ENCODE data around the gene RCBTB2. TPM values are rescaled to one million over a fixed set of nuclear protein-coding genes. Genes with fewer than 3 reads are reported as not detected.
A peak's percentile ranks its signal among the peaks of the same experiment; 100 is the strongest.
"Not testable (repeated sequence)": the region's sequence is repeated elsewhere in the genome, so short reads cannot be mapped to it uniquely, and the experiment has no call there.

The RCBTB2 gene
- total and polyA plus RNA-seq, 7 donors, result 2.8 to 18.5 (median 8.2) TPM

DNA sequence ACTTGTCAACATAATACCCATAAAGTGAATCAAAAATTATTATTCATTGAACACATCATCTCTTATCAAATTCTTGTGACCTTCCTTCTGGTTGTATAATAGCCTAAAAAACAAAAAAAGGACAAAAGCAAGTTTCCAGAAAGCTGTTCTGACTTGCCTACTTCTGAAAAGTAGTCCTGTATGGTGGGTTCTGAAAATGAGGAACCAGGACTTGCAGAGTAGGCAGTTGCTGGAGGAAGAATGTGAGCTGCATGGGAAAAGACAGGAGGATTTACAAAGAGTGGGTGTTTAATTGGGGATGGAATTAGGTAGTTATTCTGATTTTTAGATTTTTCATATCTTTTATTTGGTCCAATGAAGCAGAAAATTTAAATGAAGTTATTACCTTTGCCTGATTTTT lies 56.7 kb downstream of the RCBTB2 start:
- no peaks in the 10 kb centered on the region for H3K4me1 ChIP-seq
- TF ChIP-seq, protein P1, sequence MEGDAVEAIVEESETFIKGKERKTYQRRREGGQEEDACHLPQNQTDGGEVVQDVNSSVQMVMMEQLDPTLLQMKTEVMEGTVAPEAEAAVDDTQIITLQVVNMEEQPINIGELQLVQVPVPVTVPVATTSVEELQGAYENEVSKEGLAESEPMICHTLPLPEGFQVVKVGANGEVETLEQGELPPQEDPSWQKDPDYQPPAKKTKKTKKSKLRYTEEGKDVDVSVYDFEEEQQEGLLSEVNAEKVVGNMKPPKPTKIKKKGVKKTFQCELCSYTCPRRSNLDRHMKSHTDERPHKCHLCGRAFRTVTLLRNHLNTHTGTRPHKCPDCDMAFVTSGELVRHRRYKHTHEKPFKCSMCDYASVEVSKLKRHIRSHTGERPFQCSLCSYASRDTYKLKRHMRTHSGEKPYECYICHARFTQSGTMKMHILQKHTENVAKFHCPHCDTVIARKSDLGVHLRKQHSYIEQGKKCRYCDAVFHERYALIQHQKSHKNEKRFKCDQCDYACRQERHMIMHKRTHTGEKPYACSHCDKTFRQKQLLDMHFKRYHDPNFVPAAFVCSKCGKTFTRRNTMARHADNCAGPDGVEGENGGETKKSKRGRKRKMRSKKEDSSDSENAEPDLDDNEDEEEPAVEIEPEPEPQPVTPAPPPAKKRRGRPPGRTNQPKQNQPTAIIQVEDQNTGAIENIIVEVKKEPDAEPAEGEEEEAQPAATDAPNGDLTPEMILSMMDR (IDR thresholded peaks at IDR 0.05), result no peak
- no peaks in the 10 kb centered on the region for H3K27me3 ChIP-seq (ENCODE audit: insufficient read depth in 3 of 3, low read length in 2 of 3)
- no peaks in the 10 kb centered on the region for H3K9me3 ChIP-seq
- H3K36me3 ChIP-seq (ENCODE audit: insufficient read depth in 1 of 2, low read depth in 1 of 2), result peaks cover 2 to 75% of the 10 kb centered on the region in 2 donors
- H3K27ac ChIP-seq, result no peak overlapping the region
- no peak for DNase-seq
- no peak for ATAC-seq
- no peak overlapping the region for H3K4me3 ChIP-seq
- intact Hi-C loops (cut with DNase I), result no loop called here

- ATAC-seq, result no peak
- intact Hi-C loops (cut with DNase I), result no loop called here
- H3K27ac ChIP-seq, result no peak overlapping the region
- no peak overlapping the region for H3K4me3 ChIP-seq
- TF ChIP-seq, protein P1 (IDR thresholded peaks at IDR 0.05), result no peak
- H3K4me1 ChIP-seq, result no peaks in the 10 kb centered on the region
- WGBS, 3 donors, result 96 to 100% (median 98%) methylated on average over 2 of the region's 2 CpGs
- peaks cover 2 to 67% of the 10 kb centered on the region in 2 donors for H3K36me3 ChIP-seq (ENCODE audit: insufficient read depth in 1 of 2, low read depth in 1 of 2)
- no peaks in the 10 kb centered on the region for H3K27me3 ChIP-seq (ENCODE audit: insufficient read depth in 3 of 3, low read length in 2 of 3)
- no peaks in the 10 kb centered on the region for H3K9me3 ChIP-seq
- DNase-seq, result no peak
These were observed 57.6 kb downstream of the RCBTB2 start for GRCh38 chr13:48475230-48475629.

GRCh38 chr13:48457578-48458242 lies 75.2 kb downstream of the RCBTB2 start:
- ATAC-seq (no peak), DNase-seq (peak in 1 of 2 donors; percentile 43)
- no peaks in the 10 kb centered on the region for H3K4me1 ChIP-seq
- no peak overlapping the region for H3K4me3 ChIP-seq
- 93 to 94% (median 93%) methylated on average over 28 of the region's 28 CpGs for WGBS, 3 donors
- intact Hi-C loops (cut with DNase I), result no loop called here
- peaks cover 5 to 85% of the 10 kb centered on the region in 2 donors for H3K36me3 ChIP-seq (ENCODE audit: insufficient read depth in 1 of 2, low read depth in 1 of 2)
- H3K27me3 ChIP-seq (ENCODE audit: insufficient read depth in 3 of 3, low read length in 2 of 3), result no peaks in the 10 kb centered on the region
- no peak overlapping the region for H3K27ac ChIP-seq
- H3K9me3 ChIP-seq, result no peaks in the 10 kb centered on the region
- TF ChIP-seq, protein P1 (IDR thresholded peaks at IDR 0.05), result no peak

DNA sequence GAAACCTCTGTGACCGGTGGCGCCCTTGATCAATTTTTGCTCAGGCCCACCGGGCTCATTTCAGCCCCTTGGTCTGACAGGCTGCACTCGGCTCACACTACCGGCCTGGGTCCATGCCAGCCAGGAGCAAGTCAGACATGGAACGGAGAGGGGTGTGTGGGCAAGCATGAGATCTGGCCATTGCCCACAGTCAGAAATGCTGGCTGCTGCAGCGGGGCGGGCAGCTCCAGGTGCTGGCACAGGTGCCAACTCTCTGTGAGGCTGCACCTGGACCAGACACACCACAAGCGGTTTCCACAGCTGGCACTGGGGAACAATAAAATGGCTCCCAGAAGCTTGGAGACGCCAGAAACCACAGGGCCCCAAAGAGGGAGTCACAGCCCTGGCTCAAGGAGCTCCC lies 76.3 kb downstream of the RCBTB2 start:
- 95 to 99% (median 97%) methylated on average over 10 of the region's 10 CpGs for WGBS, 3 donors
- no peaks in the 10 kb centered on the region for H3K27me3 ChIP-seq (ENCODE audit: insufficient read depth in 3 of 3, low read length in 2 of 3)
- ATAC-seq, result no peak
- TF ChIP-seq, protein P1 (IDR thresholded peaks at IDR 0.05), result no peak
- intact Hi-C loops (cut with DNase I), result no loop called here
- no peaks in the 10 kb centered on the region for H3K4me1 ChIP-seq
- no peaks in the 10 kb centered on the region for H3K9me3 ChIP-seq
- DNase-seq, result no peak
- peaks cover 5 to 79% of the 10 kb centered on the region in 2 donors for H3K36me3 ChIP-seq (ENCODE audit: insufficient read depth in 1 of 2, low read depth in 1 of 2)
- H3K27ac ChIP-seq, result no peak overlapping the region
- H3K4me3 ChIP-seq, result no peak overlapping the region

GRCh38 chr13:48451196-48451595 lies 81.7 kb downstream of the RCBTB2 start:
- ATAC-seq, result not testable (repeated sequence)

More at GRCh38 chr13:48451196-48451595, 81.7 kb downstream of the RCBTB2 start:
- H3K4me3 ChIP-seq; H3K27ac ChIP-seq; DNase-seq; intact Hi-C loops (cut with DNase I); H3K4me1 ChIP-seq; H3K27me3 ChIP-seq (ENCODE audit: insufficient read depth in 3 of 3, low read length in 2 of 3): not testable (repeated sequence)
- H3K36me3 ChIP-seq (ENCODE audit: insufficient read depth in 1 of 2, low read depth in 1 of 2), result peaks cover 5 to 34% of the 10 kb centered on the region in 2 donors
- H3K9me3 ChIP-seq, result peaks cover 10% of the 10 kb centered on the region

Data from psoas muscle (tissue), 8 donors.